ENCODE data around the gene DESI1.
"Not testable (repeated sequence)": the region's sequence is repeated elsewhere in the genome, so short reads cannot be mapped to it uniquely, and the experiment has no call there.

The DESI1 gene

GRCh38 chr22:41631615-41632014, 10.8 kb upstream of the DESI1 start:
- DNase-seq: not testable (repeated sequence)

- not testable (repeated sequence) for DNase-seq
Observed at GRCh38 chr22:41631115-41631514, 10.3 kb upstream of the DESI1 start.

DNA sequence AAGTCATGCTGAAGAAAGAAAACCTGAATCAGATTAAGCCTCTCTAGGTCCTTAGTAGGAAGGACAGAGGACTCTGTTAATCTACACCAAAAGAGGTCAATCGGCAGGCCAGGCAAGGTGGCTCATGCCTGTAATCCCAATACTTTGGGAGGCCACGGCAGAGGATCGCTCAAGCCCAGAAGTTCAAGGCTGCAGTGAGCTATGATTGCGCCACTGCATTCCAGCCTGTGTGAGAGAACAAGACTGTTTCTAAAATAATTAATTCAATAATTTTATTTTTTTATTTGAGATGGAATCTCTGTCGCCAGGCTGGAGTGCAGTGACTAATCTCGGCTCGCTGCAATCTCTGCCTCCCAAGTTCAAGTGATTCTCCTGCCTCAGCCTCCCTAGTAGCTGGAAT, 4.7 kb upstream of the DESI1 start:
- DNase-seq: no peak

- no peak for DNase-seq
Observed at GRCh38 chr22:41621911-41622179, 1.0 kb upstream of the DESI1 start.

- peak; percentile 100 for DNase-seq
Observed at GRCh38 chr22:41621099-41621910, 462 bp upstream of the DESI1 start, which contains the start of gene XRCC6. XRCC6 (plus strand) TSS chr22:41621295; CDS start chr22:41622005, 710 bp downstream.

DNA sequence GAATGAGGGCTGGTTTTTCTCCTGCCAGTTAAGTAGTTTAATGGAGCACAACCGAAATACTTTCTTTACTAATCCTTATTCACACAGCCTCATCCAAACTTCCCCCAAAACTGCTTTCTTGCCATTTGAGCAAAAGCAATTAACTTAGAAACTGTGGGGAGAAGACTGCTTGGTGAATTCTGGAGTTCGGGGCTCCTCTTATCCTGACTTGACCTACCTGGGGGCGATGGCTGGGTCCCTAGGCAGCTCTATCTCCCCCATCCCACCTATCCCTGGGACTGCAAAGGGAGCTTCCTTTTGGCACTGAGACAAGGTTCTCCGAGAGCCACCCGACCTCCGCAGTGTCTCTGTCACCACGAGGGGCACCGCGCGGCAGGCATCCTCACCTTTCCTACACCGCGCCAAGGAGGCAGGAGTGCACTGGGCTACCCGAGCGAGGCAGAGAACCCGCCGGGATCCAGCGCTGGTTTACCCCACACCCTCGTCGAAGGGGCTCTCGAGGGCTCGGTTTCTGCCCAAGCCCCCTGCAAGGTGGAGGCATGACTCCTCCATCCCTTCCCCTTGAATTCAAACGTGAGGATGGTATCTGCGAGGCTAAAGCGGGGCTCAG, 759 bp downstream of the DESI1 start:
- peak; percentile 27 to 42 for DNase-seq

DNA sequence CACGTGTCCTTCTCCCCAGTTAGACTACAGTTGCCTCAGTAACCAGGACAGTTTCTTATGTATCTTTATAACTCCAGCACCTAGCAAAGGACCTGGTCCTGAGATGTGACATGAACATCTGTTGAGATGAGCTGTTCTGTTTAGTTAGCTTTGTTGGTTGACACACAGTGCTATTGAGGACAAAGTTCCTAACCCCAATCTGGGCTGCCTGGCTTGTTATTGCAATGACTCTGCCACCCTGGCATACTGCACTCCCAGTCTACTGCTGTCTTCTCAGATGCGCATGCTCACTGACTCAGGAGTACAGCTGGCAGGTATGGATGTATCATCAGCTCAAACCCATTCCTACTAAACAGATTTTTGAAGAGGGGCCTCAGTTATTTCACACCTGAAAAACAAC, 7.4 kb downstream of the DESI1 start:
- no peak for DNase-seq

DNA sequence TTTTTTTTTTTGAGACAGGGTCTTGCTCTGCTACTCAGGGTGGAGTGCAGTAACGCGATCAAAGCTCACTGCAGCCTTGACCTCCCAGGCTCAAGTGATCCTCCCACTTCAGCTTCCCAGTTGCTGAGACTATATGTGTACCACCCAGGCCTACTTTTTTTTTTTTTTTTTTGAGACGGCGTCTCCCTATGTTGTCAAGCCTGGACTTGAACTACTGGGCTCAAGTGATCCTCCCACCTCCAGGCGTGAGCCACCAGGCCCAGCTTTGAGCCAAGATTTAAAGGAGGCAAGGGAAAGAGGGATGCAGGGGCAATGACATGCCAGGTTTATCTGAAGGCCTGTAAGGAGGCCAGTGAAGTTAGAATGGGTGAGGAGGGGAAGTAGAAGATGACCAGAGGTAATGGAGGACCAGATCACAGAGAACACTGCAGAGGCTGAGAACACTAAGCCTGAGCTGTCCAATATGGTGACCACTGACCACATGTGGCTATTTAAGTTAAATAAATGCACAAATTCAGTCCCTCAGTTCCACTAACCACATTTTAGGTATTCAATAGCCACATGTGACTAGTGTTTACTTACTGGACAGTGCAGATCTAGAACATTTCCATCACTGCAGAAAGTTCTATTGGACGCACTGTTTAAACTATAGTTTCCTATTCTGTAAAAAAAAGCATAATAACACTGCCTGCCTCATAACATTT, 8.1 kb downstream of the DESI1 start:
- DNase-seq: no peak

DNA sequence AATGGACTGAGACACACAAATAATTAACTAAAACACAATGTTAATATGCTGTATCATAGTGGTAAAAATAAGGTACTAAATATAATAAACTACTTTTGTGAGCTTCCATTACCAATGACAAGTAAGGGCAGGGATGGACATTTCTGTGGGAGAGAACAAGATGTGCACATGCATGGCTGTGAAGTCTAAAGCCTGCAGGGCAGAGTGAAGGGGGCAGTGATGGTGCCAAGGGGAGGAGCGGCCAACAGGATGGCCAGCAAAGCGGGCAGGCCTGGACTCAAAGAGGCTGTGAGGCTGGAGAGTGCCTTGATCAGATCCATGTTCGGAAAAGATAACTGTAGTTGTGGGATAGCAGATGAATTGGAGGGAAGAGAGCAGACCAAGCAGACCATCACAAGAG, 12.5 kb downstream of the DESI1 start:
- DNase-seq: no peak

- peak; percentile 65 to 82 for DNase-seq
Observed at GRCh38 chr22:41603873-41604332, 16.9 kb downstream of the DESI1 start.

GRCh38 chr22:41600976-41601375, 19.9 kb downstream of the DESI1 start:
- DNase-seq: no peak

- no peak for DNase-seq
Observed at GRCh38 chr22:41598891-41599635, 21.8 kb downstream of the DESI1 start.

GRCh38 chr22:41598081-41598480, 22.8 kb downstream of the DESI1 start:
- no peak for DNase-seq

DNA sequence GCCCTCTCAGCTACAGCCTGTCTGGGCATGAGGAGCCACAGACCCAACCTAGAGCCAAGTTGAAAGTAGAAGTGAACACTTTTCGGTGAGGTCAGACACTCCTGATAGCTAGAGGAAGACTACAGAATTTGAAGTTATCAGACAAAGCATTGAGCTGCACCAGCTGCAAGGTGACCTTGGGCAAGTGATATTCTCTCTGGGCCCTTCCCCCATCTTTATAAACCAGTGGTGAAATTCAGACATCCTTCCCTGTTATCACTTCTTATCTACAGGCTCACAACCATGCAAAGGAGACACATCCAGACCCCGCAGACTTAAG, 23.2 kb downstream of the DESI1 start:
- DNase-seq: no peak

DNA sequence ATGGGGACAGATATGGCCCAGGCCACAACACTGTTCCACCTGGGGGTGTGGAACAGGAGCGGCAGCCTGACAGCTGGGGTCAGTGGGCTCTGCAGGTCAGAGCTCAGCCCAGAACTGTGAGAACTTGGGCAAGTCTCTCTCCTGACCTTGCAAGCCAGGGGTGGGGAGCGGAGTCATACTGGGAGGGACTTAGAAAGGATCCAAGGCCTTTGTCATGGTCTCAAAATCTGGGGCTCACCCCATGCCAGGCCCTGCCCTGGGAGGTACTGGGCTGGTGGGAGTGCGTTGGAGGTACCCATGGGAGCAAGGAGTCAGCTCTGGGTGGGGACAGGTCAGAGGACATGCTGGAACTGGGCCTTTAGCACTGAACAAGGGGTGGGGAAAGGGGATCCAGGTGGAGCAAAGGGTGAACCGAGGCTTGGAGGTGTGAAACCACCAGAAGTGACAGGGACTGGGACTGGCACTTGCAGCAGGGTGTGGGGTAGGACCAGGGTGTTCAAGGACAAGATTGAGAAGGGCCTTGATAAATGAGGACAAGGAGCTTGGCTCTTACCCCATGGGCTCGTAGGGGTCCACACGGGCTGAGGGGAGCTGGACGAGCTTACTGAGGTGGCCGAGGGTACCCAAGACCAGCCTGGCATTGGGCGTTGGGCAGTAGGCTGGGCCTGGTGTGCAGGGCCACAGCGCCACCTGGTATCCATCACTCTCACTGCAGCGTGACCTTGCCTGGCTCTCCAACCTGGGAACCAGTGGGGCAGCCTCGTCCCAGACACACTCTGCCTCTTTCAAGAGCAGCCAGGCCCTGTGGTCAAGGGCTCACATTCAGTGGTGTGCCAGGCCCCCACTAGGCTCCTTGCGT, 23.8 kb downstream of the DESI1 start:
- DNase-seq: peak; percentile 26 to 31

DNA sequence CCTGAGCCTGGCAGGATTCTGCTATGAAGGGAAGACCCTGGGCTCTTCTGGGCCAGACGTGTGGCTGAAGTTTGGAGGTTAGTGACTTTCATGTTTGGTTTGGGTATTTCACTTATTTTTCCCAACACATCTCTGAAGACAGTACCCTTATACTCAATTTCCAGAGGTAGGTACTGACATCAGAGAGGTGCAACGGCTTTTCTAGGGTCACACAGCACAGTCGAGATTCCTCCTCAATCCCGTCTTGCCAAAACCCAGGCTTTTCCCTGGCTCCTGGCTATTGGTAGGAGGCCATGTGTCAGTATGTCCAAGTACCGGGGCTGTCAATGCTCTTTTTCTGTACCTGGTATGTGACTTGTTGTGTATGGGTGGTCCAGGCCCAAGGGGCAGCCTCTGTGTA, 25.1 kb downstream of the DESI1 start:
- DNase-seq: no peak

DNA sequence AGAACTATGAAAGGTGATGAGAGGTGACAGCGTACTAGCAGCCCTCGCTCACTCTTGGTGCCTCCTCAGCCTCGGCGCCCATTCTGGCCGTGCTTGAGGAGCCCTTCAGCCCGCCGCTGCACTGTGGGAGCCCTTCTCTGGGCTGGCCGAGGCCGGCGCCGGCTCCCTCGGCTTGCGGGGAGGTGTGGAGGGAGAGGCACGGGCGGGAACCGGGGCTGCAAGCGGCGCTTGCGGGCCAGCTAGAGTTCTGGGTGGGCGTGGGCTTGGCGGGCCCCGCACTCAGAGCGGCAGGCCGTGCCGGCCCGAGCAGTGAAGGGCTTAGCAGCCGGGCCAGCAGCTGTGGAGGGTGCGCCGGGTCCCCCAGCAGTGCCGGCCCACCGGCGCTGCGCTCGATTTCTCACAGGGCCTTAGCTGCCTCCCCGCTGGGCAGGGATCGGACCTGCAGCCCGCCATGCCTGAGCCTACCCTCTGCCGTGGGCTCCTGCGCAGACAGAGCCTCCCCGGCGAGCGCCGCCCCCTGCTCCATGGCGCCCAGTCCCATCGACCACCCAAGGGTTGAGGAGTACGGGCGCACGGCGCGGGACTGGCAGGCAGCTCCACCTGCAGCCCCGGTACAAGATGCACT, 27.4 kb downstream of the DESI1 start:
- not testable (repeated sequence) for DNase-seq

GRCh38 chr22:41589391-41590241, 31.2 kb downstream of the DESI1 start, which contains the start of gene PMM1:
PMM1 (minus strand) TSS chr22:41589840; CDS start chr22:41589805, 35 bp downstream.
- peak; percentile 100 for DNase-seq

DNA sequence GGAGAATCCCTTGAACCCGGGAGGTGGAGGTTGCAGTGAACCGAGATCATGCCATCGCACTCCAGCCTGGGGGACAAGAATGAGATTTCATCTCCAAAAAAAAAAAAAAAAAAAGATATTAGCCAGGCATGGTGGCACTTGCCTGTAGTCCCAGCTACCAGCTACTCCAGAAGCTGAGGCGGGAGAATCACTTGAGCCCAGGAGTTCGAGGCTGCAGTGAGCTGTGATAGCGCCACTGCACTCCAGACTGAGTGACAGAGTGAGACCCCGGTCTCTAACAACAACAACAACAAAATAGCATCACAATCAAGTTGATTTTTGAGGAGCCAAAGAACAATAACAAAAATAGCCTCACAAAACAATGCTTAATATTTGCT, 33.5 kb downstream of the DESI1 start:
- DNase-seq: no peak

GRCh38 chr22:41585898-41586297, 34.9 kb downstream of the DESI1 start:
- no peak for DNase-seq

DNA sequence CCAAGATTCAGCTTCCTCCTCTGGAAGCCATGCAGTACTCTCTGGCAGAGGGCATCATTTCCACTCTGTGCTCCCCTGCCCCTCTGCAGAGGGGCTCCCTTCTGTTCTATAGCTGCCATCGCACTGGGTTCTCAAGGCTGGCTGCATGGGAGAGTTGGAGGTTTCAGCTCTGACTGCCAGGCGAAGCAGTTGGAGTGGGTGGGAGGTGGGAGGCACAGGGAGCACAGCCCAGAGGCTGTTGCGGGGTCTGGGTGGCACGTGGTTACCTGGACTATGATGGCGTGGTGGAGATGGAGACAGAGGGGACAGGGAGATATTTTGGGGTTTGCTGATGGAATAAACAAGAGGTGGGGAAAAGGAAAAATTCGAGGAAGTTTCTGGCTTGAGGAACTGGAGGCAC, 36.0 kb downstream of the DESI1 start:
- no peak for DNase-seq

Data from CD4-positive, alpha-beta T cell treated with Interleukin-1 beta for 1 hour (primary cell).